Measurements from ENCODE around the gene PDIA6. TPM values are rescaled to one million over a fixed set of nuclear protein-coding genes. Genes with fewer than 3 reads are reported as not detected.

The PDIA6 gene
- total and polyA plus RNA-seq, 10 of the 15 experiments (the other 5 are each of a cell fraction or from before 2014, with no cell fraction given), result 148 to 526 (median 209) TPM

DNA sequence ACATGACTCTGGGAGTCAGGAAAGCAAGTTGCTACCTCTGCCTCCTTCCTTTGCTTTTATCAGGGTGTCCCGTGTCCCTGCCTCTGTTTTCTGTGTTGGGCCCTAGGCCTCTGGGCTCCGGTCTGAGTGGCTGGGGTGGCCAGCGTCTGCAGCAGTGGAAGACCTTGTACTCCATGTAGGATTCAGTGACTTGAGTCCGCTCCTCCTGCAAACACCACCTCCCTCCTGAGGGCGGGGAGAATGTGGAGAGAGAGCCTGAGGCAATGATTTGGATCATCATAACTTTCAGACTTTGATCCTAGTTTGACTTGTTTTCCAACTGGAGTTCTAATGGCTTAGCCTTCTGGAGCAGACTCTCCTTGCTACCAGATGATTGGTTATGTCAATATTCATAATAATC, 60.3 kb downstream of the PDIA6 start:
- intact Hi-C loops (cut with micrococcal nuclease; ENCODE audit: unreplicated experiment) (no loop called here), in situ Hi-C loops (cut with MboI) (no loop called here)
- CTCF ChIA-PET, result interaction anchor here (1.7 kb wide), 1 partner anchor 48 kb away, joined by 3 read pairs; no protein-coding TSS in a partner anchor
- Histone ChIP-seq H3K4me1 (ENCODE audit: control insufficient read depth, insufficient read depth, low read length) (no peaks in the 10 kb centered on the region), H4K20me1 (ENCODE audit: control insufficient read depth, insufficient read depth) (no peaks in the 10 kb centered on the region), H3K4me2 (ENCODE audit: control insufficient read depth, insufficient read depth) (no peak overlapping the region), H3K4me3 (no peak overlapping the region), H2AFZ (ENCODE audit: control insufficient read depth, low read depth, low read length) (no peak overlapping the region), H3K27ac (ENCODE audit: control insufficient read depth, insufficient read depth) (no peak overlapping the region), H3K27me3 (replicated peaks in 1 of 2; ENCODE audit: control insufficient read depth in 2 of 2, insufficient read depth in 2 of 2, low read length in 1 of 2) (no peaks in the 10 kb centered on the region), H3K9me3 (replicated peaks; ENCODE audit: control insufficient read depth, insufficient read depth, low read length) (no peaks in the 10 kb centered on the region), H3K36me3 (ENCODE audit: control insufficient read depth in 2 of 2, insufficient read depth in 2 of 2, low read length in 1 of 2) (no peaks in the 10 kb centered on the region), H3K79me2 (ENCODE audit: control insufficient read depth, insufficient read depth, low read length) (no peaks in the 10 kb centered on the region), H3K9ac (ENCODE audit: control insufficient read depth, insufficient read depth, low read length) (no peak overlapping the region)
- POLR2A ChIA-PET, result no interaction called here
- DNase-seq (ENCODE audit: low read depth, low spot score) (no peak), ATAC-seq (no peak), FAIRE-seq (no peak)
- WGBS (ENCODE audit: insufficient coverage, insufficient replicate concordance, low lambda C conversion rate, missing lambda C conversion rate), result 51% methylated on average over 5 of the region's 5 CpGs
- no peak for TF ChIP-seq ZNF274 (IDR thresholded peaks at IDR 0.05; ENCODE audit: insufficient read depth, insufficient read length)
- no peak for TF ChIP-seq ATF7 (IDR thresholded peaks at IDR 0.05; ENCODE audit: low read depth)
- TF ChIP-seq BCL11A (IDR thresholded peaks at IDR 0.05; ENCODE audit: low read depth, low read length), result no peak
- no peak for TF ChIP-seq NFYA (IDR thresholded peaks at IDR 0.05; ENCODE audit: borderline replicate concordance, low read depth, low read length)
- no peak for TF ChIP-seq SP1 (IDR thresholded peaks at IDR 0.05; ENCODE audit: low read depth, low read length)
- TF ChIP-seq ZBED1 (IDR thresholded peaks at IDR 0.05; ENCODE audit: borderline replicate concordance), result no peak
- TF ChIP-seq, protein P1, sequence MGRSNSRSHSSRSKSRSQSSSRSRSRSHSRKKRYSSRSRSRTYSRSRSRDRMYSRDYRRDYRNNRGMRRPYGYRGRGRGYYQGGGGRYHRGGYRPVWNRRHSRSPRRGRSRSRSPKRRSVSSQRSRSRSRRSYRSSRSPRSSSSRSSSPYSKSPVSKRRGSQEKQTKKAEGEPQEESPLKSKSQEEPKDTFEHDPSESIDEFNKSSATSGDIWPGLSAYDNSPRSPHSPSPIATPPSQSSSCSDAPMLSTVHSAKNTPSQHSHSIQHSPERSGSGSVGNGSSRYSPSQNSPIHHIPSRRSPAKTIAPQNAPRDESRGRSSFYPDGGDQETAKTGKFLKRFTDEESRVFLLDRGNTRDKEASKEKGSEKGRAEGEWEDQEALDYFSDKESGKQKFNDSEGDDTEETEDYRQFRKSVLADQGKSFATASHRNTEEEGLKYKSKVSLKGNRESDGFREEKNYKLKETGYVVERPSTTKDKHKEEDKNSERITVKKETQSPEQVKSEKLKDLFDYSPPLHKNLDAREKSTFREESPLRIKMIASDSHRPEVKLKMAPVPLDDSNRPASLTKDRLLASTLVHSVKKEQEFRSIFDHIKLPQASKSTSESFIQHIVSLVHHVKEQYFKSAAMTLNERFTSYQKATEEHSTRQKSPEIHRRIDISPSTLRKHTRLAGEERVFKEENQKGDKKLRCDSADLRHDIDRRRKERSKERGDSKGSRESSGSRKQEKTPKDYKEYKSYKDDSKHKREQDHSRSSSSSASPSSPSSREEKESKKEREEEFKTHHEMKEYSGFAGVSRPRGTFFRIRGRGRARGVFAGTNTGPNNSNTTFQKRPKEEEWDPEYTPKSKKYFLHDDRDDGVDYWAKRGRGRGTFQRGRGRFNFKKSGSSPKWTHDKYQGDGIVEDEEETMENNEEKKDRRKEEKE (IDR thresholded peaks at IDR 0.05), result no peak
- no peak for TF ChIP-seq LARP7 (IDR thresholded peaks at IDR 0.05)
- no peak for TF ChIP-seq YY1 (IDR thresholded peaks at IDR 0.05; ENCODE audit: low read depth, low read length)
- TF ChIP-seq BRCA1 (IDR thresholded peaks at IDR 0.05; ENCODE audit: low read depth, low read length), result no peak
- TF ChIP-seq IKZF1 (conservative IDR thresholded peaks at IDR 0.05), result no peak
- no peak for TF ChIP-seq SUZ12 (IDR thresholded peaks at IDR 0.05; ENCODE audit: unreplicated experiment)
- no peak for TF ChIP-seq ZNF207 (IDR thresholded peaks at IDR 0.05; ENCODE audit: borderline replicate concordance)
- TF ChIP-seq JUNB (IDR thresholded peaks at IDR 0.05), result no peak
- TF ChIP-seq SIX5 (IDR thresholded peaks at IDR 0.05; ENCODE audit: low read depth, low read length, severe bottlenecking), result no peak
- TF ChIP-seq, protein P2, sequence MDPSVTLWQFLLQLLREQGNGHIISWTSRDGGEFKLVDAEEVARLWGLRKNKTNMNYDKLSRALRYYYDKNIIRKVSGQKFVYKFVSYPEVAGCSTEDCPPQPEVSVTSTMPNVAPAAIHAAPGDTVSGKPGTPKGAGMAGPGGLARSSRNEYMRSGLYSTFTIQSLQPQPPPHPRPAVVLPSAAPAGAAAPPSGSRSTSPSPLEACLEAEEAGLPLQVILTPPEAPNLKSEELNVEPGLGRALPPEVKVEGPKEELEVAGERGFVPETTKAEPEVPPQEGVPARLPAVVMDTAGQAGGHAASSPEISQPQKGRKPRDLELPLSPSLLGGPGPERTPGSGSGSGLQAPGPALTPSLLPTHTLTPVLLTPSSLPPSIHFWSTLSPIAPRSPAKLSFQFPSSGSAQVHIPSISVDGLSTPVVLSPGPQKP (IDR thresholded peaks at IDR 0.05; ENCODE audit: low read depth, low read length), result no peak
- no peak for TF ChIP-seq KAT2A (conservative IDR thresholded peaks at IDR 0.05; ENCODE audit: control insufficient read depth, low read depth, low read length)
- SMC1A ChIA-PET (ENCODE audit: uncharacterized antibody, unreplicated experiment), result no interaction called here
- BruUV-seq (replicated peaks), result no TSS peak
- RAD21 ChIA-PET (ENCODE audit: unreplicated experiment), result no interaction called here

Measured in GM12878 (cell line).